H9 (cell line): ENCODE results near the gene KAT6B. TPM values are rescaled to one million over a fixed set of nuclear protein-coding genes. Genes with fewer than 3 reads are reported as not detected.

ENCODE experiments used
- DNase-seq: peaks from one replicate; pipeline ENCODE4 v3.0.0-alpha.2; 2017
- H2AFZ ChIP-seq: one replicate; pipeline ENCODE4 v1.6.1; 2013; ENCODE audit warnings: mild to moderate bottlenecking, low read length, control low read depth, moderate library complexity
- H2AK5ac ChIP-seq: 2 replicates; pipeline ENCODE4 v1.6.1; 2013; ENCODE audit warnings: low read length, control low read depth, mixed read lengths; ENCODE audit not compliant: insufficient read length
- H2BK120ac ChIP-seq: one replicate; pipeline ENCODE4 v1.6.1; 2013; ENCODE audit warnings: low read depth, mild to moderate bottlenecking, low read length, control low read depth, inconsistent platforms; ENCODE audit not compliant: poor library complexity, severe bottlenecking
- H2BK12ac ChIP-seq: 2 replicates; pipeline ENCODE4 v1.6.1; 2013; ENCODE audit warnings: low read length, control low read depth, mixed read lengths, low read depth; ENCODE audit not compliant: insufficient read length
- H2BK15ac ChIP-seq: 2 replicates; pipeline ENCODE4 v1.6.1; 2013; ENCODE audit warnings: low read depth, low read length, control low read depth
- H2BK20ac ChIP-seq: one replicate; pipeline ENCODE4 v1.6.1; 2013; ENCODE audit warnings: low read depth, mild to moderate bottlenecking, low read length, control low read depth, inconsistent platforms; ENCODE audit not compliant: poor library complexity, severe bottlenecking
- H2BK5ac ChIP-seq: 2 replicates; pipeline ENCODE4 v1.6.1; 2013; ENCODE audit warnings: low read length, control low read depth, mixed read lengths; ENCODE audit not compliant: insufficient read length
- H3K14ac ChIP-seq: 2 replicates; pipeline ENCODE4 v1.6.1; 2013; ENCODE audit warnings: low read length, control low read depth; ENCODE audit not compliant: insufficient read depth
- H3K18ac ChIP-seq: 2 replicates; pipeline ENCODE4 v1.6.1; 2013; ENCODE audit warnings: low read depth, mild to moderate bottlenecking, mixed read lengths, low read length, control low read depth; ENCODE audit not compliant: insufficient read length
- H3K23ac ChIP-seq: 2 replicates; pipeline ENCODE4 v1.6.1; 2013; ENCODE audit warnings: low read length, control low read depth, mixed read lengths, low read depth; ENCODE audit not compliant: insufficient read length
- H3K23me2 ChIP-seq: 2 replicates; pipeline ENCODE4 v1.6.1; 2013; ENCODE audit warnings: low read depth, mild to moderate bottlenecking, mixed read lengths, low read length, control low read depth; ENCODE audit not compliant: insufficient read length, poor library complexity, severe bottlenecking
- H3K27ac ChIP-seq: 2 replicates; pipeline ENCODE4 v1.5.1; 2013; ENCODE audit warnings: low read length, control low read depth, mixed read lengths, low read depth; ENCODE audit not compliant: insufficient read length
- H3K27me3 ChIP-seq: 2 replicates; pipeline ENCODE4 v1.6.1; 2013; ENCODE audit warnings: low read length, control low read depth, inconsistent platforms; ENCODE audit not compliant: insufficient read depth
- H3K4ac ChIP-seq: 2 replicates; pipeline ENCODE4 v1.6.1; 2013; ENCODE audit warnings: low read depth, mild to moderate bottlenecking, control low read depth, inconsistent platforms, low read length, moderate library complexity
- H3K4me1 ChIP-seq: 2 replicates; pipeline ENCODE4 v1.6.1; 2013; ENCODE audit warnings: low read length, control low read depth, inconsistent platforms; ENCODE audit not compliant: insufficient read depth
- H3K4me2 ChIP-seq: 2 replicates; pipeline ENCODE4 v1.6.1; 2013; ENCODE audit warnings: low read length, control low read depth, mixed read lengths; ENCODE audit not compliant: insufficient read length, insufficient read depth
- H3K56ac ChIP-seq: 2 replicates; pipeline ENCODE4 v1.6.1; 2013; ENCODE audit warnings: low read depth, mild to moderate bottlenecking, mixed read lengths, low read length, control low read depth; ENCODE audit not compliant: insufficient read length
- H3K79me1 ChIP-seq: 2 replicates; pipeline ENCODE4 v1.6.1; 2013; ENCODE audit warnings: low read depth, mild to moderate bottlenecking, moderate library complexity, low read length, control low read depth, inconsistent platforms; ENCODE audit not compliant: insufficient read depth, poor library complexity, severe bottlenecking
- H3K79me2 ChIP-seq: 2 replicates; pipeline ENCODE4 v1.6.1; 2013; ENCODE audit warnings: low read length, control low read depth, inconsistent platforms; ENCODE audit not compliant: insufficient read depth
- H3K9ac ChIP-seq: 2 replicates; pipeline ENCODE4 v1.6.1; 2013; ENCODE audit warnings: low read length, control low read depth, mixed read lengths; ENCODE audit not compliant: insufficient read length; ENCODE audit errors: extremely low read depth
- H3K9me3 ChIP-seq: one replicate; pipeline ENCODE4 v1.6.1; 2013; ENCODE audit warnings: low read depth, low read length, inconsistent platforms; ENCODE audit not compliant: control insufficient read depth
- H3T11ph ChIP-seq: one replicate; pipeline ENCODE4 v1.6.1; 2013; ENCODE audit warnings: mild to moderate bottlenecking, low read length, control low read depth, inconsistent platforms
- H4K20me1 ChIP-seq: one replicate; pipeline ENCODE4 v1.6.1; 2013; ENCODE audit not compliant: control insufficient read depth, insufficient read length, insufficient read depth
- H4K5ac ChIP-seq: 2 replicates; pipeline ENCODE4 v1.6.1; 2013; ENCODE audit warnings: low read depth, mild to moderate bottlenecking, mixed read lengths, low read length, control low read depth; ENCODE audit not compliant: insufficient read length
- H4K8ac ChIP-seq: replicated peaks from 2 replicates; pipeline ENCODE4 v1.6.1; 2013; ENCODE audit warnings: low read length, control low read depth, mixed read lengths, low read depth; ENCODE audit not compliant: insufficient read length
- H4K91ac ChIP-seq: 2 replicates; pipeline ENCODE4 v1.6.1; 2013; ENCODE audit warnings: low read depth, mild to moderate bottlenecking, moderate library complexity, mixed read lengths, low read length, control low read depth; ENCODE audit not compliant: insufficient read length
- H3K27ac Mint-ChIP-seq, 3 experiments: 2 replicates in 2 of 3; 3 replicates in 1 of 3; pipeline ENCODE4 v1.8.0; 2020 to 2021; ENCODE audit warnings: mixed read lengths in 3 of 3, mild to moderate bottlenecking in 1 of 3, moderate library complexity in 1 of 3
- H3K27me3 Mint-ChIP-seq: 2 replicates; pipeline ENCODE4 v1.8.0; 2021; ENCODE audit warnings: low read depth, mild to moderate bottlenecking, moderate library complexity, mixed read lengths
- H3K36me3 Mint-ChIP-seq, 3 experiments: 2 replicates in 2 of 3; 3 replicates in 1 of 3; pipeline ENCODE4 v1.8.0; 2020 to 2021; ENCODE audit warnings: low read depth in 3 of 3, mixed read lengths in 3 of 3; ENCODE audit not compliant: insufficient read depth in 1 of 3
- H3K4me1 Mint-ChIP-seq, 2 experiments: 2 replicates each; pipeline ENCODE4 v1.8.0; 2020; ENCODE audit warnings: mixed read lengths in 2 of 2
- H3K4me3 Mint-ChIP-seq, 2 experiments: 2 replicates in 1 of 2; 3 replicates in 1 of 2; pipeline ENCODE4 v1.8.0; 2020 to 2021; ENCODE audit warnings: mild to moderate bottlenecking in 2 of 2, mixed read lengths in 2 of 2, moderate library complexity in 1 of 2
- H3K9me3 Mint-ChIP-seq, 2 experiments: 2 replicates in 1 of 2; 3 replicates in 1 of 2; pipeline ENCODE4 v1.8.0; 2020; ENCODE audit warnings: mild to moderate bottlenecking in 2 of 2, mixed read lengths in 2 of 2, moderate library complexity in 1 of 2
- CTCF ChIP-seq: fragments of 200-600 bp; sonication (generic); conservative IDR thresholded peaks from 3 replicates; pipeline ENCODE4 v1.8.0; 2021; ENCODE audit warnings: antibody characterized with exemption, mild to moderate bottlenecking
- WGBS: extraction: QIAGEN DNeasy Blood & Tissue Kit; methylation state at CpG from one replicate; pipeline ENCODE4 v1.1.7; 2013; ENCODE audit warnings: missing lambda C conversion rate, low lambda C conversion rate, mixed read lengths; ENCODE audit not compliant: insufficient read length; ENCODE audit errors: extremely low coverage; 5-methylcytosine and 5-hydroxymethylcytosine counted together
- total RNA-seq: library from RNA; stranded (reverse); gene quantifications from 2 replicates; pipeline ENCODE4 v1.2.1, GENCODE V29; 2021

Gene KAT6B
- total RNA-seq, 1 experiment from 2014 or later, result 34.2 TPM

DNA sequence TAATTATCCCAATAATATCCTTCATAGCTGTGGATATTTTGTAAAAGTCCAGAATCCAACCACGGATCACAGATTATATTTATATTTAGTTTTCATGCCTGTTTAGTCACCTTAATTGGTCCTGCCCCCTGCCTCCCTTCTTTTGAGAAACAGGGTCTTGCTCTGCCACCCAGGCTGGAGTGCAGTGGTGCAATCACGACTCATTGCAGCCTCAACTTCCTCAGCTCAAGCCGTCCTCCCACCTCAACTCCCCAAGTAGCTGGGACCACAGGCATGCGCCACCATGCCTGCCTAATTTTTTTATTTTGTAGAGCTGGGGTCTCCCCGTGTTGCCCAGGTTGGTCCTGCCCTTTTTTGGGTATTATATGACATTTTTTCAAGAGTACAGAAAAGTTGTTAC lies 129.4 kb downstream of the KAT6B start:
- Histone ChIP-seq H3K4me1 (no peaks in the 10 kb centered on the region), H3K9me3 (no peaks in the 10 kb centered on the region), H2AFZ (no peak overlapping the region), H3K27ac (no peak overlapping the region), H4K8ac (no peak overlapping the region), H3K79me1 (no peaks in the 10 kb centered on the region), H2BK120ac (no peak overlapping the region), H2BK12ac (no peak overlapping the region), H3K18ac (no peak overlapping the region), H4K20me1 (no peaks in the 10 kb centered on the region), H4K5ac (no peak overlapping the region), H3T11ph (no peak overlapping the region), H4K91ac (no peak overlapping the region), H3K56ac (no peak overlapping the region), H3K4me2 (no peak overlapping the region), H3K23me2 (no peaks in the 10 kb centered on the region), H3K14ac (no peak overlapping the region), H2BK20ac (no peak overlapping the region), H2BK15ac (no peak overlapping the region), H2BK5ac (no peak overlapping the region), H2AK5ac (no peak overlapping the region), H3K9ac (no peak overlapping the region), H3K27me3 (no peaks in the 10 kb centered on the region), H3K23ac (no peak overlapping the region), H3K79me2 (no peaks in the 10 kb centered on the region), H3K4ac (no peak overlapping the region)
- Mint-ChIP-seq H3K36me3 (no peaks in the 10 kb centered on the region; a peak in 1 of 7 replicates), H3K4me3 (no peak overlapping the region), H3K27me3 (no peaks in the 10 kb centered on the region), H3K9me3 (no peaks in the 10 kb centered on the region), H3K4me1 (0 out of 4 replicates have a peak, but pooled peaks cover 0 to 3% of the 10 kb centered on the region in 2 experiments), H3K27ac (no peak overlapping the region)
- no peak for DNase-seq
- WGBS, result no CpG with 5 or more reads among the region's 5 CpGs
- no peak for TF ChIP-seq CTCF
